KG1 (cell line): ENCODE data around the gene TRMU.

Experiments used
- DNase-seq: peaks from one replicate; lab custom pipeline; 2025; lab: John Stamatoyannopoulos, UW

Gene TRMU

GRCh38 chr22:46355996-46356471 lies 20.5 kb downstream of the TRMU start:
- no peak for DNase-seq

DNA sequence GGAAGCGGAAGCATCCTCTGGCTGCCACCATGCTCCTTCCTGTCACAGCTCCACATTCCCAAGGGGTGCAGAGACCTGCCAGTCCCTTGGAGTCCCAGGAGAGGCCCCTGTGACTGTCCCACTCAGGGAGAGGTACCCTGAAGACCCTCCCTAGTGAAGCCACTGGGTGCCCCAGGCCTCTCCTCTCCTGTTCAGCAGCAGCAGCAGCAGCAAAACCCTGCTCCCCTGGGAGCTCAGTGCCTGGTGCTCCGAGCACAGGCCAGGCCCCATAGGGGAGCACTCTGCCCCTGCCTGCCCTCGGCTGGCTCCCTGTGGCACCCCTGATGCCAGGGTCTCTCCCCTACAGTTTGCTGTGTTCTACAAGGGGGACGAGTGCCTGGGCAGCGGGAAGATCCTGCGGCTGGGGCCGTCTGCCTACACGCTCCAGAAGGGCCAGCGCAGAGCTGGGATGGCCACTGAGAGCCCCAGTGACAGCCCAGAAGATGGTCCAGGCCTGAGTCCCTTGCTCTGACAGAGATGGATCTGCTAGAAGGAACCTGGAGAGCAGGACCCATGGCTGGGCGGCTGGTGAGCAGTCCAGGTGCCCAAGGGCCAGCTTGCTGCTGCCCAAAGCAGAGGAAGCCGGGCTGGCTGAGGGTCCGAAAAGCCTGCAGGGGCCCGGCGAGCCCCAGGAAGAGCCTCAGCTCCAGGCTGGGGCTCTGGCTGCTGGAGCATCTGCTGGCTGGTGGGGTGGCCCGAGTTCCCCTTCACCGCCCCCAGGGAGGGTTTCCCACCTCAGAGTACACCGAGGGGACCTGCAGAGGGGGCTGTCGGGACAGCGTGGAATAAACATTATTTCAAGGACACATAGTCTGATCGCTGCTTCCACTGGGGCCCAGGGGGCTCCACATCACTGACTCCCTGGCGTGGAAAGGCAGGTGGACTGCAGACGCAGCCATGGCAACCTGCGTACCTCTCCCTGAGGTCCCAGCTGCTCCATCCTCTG lies 21.3 kb downstream of the TRMU start:
- DNase-seq, result no peak

GRCh38 chr22:46357711-46358520 lies 22.4 kb downstream of the TRMU start:
- DNase-seq, result no peak

GRCh38 chr22:46358766-46359165 lies 23.3 kb downstream of the TRMU start:
- no peak for DNase-seq

DNA sequence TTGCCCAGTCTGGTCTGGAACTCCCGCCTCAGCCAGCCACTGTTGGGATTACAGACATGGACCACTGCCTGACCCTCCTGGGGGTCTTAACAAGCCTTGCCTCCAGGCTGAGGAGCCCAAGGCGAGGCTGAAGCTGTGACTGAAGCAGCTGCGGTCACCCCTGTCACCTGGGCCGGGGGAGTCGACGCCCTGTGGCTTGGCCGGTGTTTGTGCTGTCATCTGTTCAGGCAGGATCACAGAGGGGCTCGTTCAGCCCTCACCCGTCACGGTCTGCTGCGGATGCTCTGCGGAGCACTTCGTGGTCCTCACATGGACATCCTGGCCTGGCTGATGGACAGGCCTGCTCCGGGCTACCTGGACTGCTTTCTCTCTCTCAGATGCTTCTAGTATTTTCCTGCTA lies 23.8 kb downstream of the TRMU start:
- DNase-seq, result no peak

DNA sequence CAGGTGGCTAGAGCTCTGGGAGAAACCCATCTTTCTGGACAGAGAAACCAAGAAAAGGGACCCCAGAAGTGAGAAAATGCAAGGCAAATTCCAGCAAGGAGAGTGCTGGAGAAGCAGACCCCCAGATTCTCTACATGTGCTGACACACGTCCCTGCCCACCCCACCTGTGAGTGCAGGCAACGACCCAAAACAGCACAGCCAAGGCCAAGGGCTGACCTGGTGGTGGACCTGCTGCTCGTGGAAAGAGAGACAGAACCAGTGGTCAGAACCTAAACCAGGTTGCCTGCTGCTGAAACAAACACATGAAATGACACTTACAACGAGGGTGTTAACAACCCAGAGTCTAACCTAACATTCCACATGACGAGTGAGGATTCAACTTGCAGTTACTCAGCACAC lies 24.6 kb downstream of the TRMU start:
- no peak for DNase-seq

- no peak for DNase-seq
Observed at GRCh38 chr22:46360891-46361290, 25.4 kb downstream of the TRMU start.

DNA sequence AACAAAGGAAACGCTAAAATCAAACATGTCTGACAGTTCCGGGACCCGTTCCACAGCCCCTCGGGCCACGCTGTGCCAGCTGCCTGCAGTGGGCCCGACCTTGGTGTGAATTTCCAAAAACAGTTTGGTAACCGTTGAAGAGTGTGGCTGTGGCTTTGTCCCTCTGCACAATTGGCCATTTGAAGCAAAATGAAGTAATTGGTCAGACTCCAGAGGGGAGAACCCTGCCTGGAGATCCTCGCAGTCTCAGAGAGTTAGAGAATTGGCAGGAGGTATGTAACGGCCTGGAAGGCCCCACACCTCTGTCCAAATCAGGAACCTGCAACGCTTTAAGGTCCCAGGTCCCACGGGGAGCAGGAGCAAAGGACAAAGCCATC lies 26.3 kb downstream of the TRMU start:
- DNase-seq, result no peak

GRCh38 chr22:46362203-46362933 lies 26.9 kb downstream of the TRMU start:
- no peak for DNase-seq

DNA sequence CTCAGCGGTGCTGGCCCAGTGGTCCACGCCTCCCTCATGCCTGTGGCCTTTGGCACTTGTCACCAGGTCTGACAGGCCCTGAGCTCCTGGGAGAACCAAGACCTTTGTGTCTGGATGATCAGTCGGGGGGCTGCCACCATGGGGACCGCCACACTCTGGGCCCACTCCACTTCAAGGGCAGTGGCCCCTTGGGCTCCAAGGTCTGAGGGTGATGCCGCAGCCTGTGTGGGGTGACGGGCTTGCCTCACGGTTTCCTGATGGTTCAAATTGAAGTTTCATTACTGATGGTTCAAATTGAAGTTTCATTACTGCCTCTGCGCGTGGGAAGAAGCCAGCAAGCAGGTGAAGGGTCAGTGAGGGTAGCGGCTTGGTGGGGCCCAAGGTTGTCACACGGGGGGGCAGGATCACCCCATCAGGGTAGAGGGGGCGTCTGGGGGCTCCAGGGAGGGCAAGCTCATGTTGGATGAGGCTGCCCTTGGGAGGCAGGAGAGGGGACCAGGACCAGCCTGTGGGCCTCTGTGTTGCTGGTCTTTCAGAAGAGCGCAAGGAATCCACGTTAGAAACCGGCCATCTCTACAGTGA lies 27.5 kb downstream of the TRMU start:
- no peak for DNase-seq

- DNase-seq, result no peak
Observed at GRCh38 chr22:46363611-46364321, 28.3 kb downstream of the TRMU start.

GRCh38 chr22:46364341-46365165 lies 29.0 kb downstream of the TRMU start:
- no peak for DNase-seq

GRCh38 chr22:46365166-46365624 lies 29.7 kb downstream of the TRMU start:
- no peak for DNase-seq

DNA sequence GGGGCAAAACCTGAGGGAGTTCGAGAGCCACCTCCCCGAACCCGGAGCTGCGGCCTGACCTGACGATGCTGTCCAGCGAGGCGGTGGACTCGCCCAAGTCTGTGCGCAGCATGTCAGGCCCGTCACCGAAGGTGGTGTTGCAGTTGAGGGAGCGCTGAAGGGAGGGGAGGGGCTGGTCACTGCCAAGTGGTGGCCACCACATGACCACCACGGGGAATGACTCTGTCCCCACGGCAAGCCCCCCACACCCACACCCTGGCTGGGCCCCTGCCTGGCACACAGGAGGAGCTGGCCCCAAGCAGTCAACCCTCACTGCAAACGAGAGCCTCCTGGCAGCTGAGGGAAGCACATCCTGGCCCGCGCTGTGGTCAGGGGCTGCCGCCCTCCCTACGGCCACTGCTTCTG lies 30.8 kb downstream of the TRMU start:
- no peak for DNase-seq

DNA sequence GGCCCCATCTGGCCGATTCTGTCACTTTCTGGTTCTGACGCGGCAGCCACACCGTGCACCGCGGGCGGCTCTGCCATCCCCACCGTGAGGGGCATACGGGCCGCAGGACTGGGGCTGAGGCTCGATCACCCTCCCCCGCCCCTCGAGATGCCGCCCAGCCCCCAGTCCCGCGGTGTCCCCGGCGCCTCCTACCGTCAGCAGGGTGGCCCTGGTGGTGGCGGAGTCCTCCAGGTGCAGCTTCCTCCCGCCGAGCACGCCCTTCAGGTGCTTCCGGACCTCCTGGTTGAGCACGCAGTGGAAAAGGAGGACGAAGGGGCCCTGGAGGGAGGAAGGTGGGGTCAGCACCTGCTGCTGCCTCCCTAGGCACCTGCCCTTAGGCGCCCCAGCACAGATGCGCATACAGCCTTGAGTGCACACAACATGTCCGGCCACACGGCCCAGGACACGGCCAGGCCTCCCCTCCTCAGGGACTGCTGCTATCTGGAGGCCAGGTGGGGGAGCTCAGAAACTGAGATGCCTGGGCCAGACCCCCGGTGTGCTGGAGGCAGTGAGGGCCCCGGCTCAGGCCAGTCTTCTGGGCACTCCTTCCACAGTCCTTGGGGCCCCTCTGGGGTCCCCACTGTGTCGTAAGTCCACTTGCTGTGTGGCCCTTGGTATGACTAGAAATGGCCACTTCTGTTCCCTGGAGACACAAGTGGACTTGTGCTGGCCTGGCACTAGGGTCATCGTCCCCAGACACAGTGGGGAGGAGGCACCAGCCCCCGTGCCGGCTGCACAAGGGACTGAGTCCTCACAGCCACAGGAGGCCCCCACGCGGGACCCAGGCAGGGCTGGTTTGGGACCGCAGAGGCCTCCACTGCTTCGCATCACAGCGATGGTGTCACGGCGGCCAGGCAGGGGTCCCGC lies 31.5 kb downstream of the TRMU start:
- DNase-seq, result no peak

GRCh38 chr22:46367707-46368191 lies 32.2 kb downstream of the TRMU start:
- peak; percentile 57 for DNase-seq

DNA sequence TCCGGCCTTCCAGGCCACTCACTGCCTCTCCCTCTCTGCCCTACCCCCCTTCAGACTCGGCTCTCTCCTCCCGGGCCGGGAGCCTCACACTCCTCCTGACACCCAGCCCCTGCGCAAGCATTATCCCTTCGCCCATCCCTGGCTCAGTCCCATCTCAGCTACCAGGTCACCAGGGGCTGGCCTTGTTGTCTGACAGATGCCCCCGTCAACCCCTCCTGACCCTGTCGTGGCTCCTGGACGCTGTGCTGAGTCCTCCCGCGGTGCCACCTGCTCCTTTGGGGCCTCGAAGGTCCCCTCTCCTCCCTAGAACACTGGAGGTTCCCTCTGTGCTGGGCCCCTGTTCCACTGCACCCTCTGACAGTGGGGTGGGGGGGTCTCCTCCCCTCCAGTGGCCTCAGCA lies 32.9 kb downstream of the TRMU start:
- no peak for DNase-seq

- DNase-seq, result no peak
Observed at GRCh38 chr22:46368871-46369715, 33.6 kb downstream of the TRMU start.
